Fibroblast of skin of abdomen (primary cell): Measurements from ENCODE around the gene NEDD4L.
A peak's percentile ranks its signal among the peaks of the same experiment; 100 is the strongest.
"Not testable (repeated sequence)": the region's sequence is repeated elsewhere in the genome, so short reads cannot be mapped to it uniquely, and the experiment has no call there.

Experiments used
- DNase-seq: peaks from one replicate; pipeline ENCODE4 v3.0.0-alpha.2; 2013

NEDD4L gene

DNA sequence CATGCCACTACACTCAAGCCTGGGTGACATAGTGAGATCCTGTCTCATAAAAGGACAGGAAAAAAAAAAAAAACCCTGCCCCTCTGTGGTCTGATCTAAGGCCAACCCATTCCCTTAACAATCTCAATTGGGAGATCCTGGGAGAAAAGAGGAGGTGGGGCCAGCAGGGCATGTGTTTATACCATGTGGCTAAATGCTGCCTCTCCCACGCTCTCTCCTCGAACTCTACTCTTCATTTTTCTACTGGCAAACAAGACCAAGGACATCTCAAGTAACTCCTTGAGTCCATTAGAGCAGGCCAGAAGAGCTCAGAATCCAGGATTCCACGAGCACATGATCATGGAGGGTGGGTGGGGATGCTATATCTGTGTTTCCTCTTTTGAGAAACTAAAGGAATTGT, 16.7 kb upstream of the NEDD4L start:
- no peak for DNase-seq

DNA sequence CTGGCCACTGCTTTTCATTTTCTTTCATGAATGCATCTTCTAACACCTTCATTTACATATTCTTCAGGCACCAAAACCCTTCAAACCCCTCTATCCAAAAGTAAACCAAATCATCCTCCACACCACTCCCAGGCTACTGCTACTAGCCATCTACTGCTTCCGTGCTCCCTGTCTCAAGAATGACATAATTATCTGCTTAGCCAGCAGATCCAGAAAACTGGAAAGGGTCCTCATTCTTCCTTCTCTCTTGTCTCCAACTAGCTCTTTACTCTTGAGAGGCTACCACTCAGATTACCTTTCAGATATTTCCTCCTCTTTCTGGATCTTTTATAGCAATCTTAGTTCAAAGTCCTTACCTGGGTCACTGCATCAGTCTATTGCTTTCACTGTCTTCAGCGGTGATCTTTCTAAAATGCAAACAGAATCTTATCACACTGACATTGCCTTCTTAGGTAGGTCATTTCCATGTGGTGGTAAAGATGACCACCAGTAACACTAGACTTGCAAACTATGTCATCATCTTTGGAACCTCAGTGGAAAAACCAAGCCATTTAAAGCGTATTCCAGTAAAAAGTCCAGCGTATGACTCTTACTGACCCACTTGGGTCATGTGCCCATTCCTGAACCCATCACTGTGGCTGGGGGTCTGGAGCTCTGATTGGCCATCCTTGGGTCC, 15.8 kb upstream of the NEDD4L start:
- no peak for DNase-seq

GRCh38 chr18:58032233-58032632, 11.8 kb upstream of the NEDD4L start:
- DNase-seq: no peak

DNA sequence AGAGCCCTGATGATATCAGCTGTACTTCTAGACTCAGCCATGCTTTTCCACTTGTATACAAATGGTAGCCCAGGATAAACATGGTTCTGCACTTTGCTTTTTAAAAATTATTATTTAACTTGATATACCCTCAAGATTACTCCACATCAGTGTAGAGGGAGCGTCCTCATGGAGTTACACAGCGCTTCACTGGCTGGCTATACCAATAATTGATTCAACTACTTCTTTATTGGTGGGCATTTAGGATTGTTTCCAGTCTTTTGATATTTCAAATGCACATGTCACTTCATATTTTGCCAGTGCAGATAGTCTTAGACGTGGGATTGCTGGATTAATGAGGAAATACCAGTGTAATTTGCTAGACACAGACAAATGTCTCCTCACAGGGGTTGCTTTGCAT, 10.8 kb upstream of the NEDD4L start:
- DNase-seq: no peak

- no peak for DNase-seq
Observed at GRCh38 chr18:58034370-58034769, 9.7 kb upstream of the NEDD4L start.

GRCh38 chr18:58037163-58037562, 6.9 kb upstream of the NEDD4L start:
- no peak for DNase-seq

DNA sequence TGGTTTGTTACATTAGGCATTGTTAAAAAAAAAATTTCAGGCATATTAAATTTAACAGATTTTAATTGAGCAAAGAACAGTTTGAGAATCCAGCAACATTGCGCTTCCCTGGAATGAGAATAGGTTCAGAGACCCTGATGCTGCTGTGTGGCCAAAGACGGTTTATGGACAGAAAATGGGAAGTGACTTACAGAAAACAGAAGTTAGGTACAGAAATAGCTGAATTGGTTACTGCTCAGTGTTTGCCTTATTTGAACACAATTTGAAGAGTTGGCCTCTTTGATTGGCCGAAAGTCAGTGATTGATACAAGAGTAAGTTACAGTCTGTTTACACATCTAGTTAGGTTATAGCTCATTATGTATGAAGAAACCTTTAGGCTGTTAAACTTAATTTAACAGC, 6.0 kb upstream of the NEDD4L start:
- DNase-seq: no peak

- DNase-seq: no peak
Observed at GRCh38 chr18:58041633-58042032, 2.4 kb upstream of the NEDD4L start.

DNA sequence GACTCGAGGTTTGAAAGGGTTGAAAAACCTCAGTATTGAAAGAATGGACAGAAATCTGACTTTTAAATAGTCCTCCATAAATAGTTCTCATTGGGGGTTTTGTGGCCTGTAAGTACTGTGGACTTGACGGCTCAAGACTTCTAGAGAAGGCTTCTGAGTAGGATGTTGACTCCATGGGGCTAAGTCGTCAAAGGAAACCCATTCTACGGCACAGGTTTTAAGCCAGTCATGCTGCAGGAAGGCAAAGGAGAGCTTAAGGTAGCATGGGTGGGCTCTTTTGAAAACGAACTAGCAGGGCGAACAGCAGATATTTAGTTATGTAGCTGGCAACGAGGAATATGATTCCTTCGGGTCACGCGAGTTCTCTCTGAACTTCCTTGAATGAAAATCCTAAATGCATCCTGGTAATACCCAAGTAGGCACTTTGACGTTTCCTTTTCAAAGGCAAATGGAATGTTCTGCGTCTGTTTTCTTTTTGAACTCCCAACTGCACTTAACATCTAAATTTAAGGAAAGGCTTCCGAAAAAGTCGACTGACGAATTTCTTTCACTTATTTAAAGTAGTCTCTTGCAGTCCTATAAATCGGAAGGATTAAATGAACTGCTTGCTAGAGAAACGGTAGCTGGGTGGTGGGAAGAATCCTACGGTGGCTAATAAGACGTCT, 1.1 kb upstream of the NEDD4L start:
- no peak for DNase-seq

DNA sequence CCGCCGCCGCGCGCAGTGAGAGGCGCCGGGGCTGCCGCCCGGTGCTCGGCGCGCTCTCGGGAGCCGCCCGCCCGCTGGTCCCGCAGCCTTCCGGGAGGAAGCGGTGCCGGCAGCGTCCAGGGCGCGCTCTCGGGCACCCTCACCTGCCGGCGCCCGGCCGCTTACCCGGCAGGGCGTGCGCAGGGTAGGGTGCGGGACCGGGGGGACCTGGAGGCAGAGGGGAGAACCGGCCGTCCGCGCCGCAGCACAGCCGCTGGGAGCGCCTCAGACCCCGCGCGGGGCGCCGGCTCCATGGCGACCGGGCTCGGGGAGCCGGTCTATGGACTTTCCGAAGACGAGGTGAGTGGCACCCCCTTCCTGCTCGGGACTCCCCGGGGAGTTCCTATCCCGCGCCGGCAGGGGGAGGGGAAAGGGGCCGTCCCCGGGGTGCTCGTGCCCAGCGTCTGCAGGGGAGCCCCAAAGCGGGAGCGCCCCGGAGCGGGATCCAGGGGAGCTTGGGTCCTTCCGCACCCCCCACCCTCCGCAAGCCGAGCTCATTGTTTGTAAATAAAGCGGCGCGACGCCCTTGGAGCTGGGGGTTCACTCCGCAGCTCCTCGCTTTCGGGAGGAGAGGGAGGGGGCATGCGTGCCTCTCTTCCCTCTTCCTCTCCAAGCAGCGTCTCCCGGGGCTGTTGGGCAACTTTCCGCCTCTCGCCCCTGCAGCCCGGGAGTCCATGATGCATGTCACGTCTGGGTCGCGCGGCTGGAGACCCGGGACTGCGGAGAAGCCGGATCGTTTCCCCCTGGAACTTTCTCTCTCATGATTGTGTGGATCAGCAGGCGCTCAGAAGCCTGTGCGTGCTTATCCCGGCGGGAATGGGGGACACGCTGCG, 580 bp downstream of the NEDD4L start:
- DNase-seq: peak; percentile 16

GRCh38 chr18:58045242-58046092, 1.4 kb downstream of the NEDD4L start:
- DNase-seq: peak; percentile 42

DNA sequence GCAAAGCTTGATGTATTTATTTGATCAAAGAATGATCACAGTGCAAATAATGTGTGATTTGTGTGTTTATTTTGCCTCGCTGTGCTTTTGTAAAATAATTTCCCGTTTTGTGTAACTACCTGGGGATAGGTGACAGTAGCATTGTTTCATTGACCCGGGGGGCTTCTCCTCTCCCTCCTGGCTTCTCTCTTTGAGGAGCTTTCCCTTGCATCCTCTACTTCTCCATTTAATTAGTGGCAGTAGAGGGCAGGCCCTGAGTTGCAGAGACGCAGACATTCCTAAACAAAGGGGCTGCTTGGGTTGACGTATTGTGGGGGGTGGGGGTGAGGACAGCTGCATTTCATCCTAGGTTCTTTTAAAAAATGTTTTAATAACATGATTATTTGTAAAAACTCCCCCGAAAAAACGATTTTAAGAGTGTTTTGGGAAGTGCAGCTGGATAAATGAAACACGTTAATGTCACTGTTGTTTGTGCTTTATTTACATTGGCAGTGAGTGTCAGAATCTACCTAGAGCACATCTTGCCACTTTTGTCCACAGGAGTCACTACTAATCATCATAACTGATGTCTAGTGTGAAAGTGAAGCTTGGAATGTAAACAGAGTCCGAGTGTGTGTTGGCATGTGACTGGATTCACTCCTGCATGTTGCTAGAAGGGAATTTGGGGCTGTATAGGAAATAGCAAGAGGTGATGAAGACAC, 2.2 kb downstream of the NEDD4L start:
- DNase-seq: no peak

DNA sequence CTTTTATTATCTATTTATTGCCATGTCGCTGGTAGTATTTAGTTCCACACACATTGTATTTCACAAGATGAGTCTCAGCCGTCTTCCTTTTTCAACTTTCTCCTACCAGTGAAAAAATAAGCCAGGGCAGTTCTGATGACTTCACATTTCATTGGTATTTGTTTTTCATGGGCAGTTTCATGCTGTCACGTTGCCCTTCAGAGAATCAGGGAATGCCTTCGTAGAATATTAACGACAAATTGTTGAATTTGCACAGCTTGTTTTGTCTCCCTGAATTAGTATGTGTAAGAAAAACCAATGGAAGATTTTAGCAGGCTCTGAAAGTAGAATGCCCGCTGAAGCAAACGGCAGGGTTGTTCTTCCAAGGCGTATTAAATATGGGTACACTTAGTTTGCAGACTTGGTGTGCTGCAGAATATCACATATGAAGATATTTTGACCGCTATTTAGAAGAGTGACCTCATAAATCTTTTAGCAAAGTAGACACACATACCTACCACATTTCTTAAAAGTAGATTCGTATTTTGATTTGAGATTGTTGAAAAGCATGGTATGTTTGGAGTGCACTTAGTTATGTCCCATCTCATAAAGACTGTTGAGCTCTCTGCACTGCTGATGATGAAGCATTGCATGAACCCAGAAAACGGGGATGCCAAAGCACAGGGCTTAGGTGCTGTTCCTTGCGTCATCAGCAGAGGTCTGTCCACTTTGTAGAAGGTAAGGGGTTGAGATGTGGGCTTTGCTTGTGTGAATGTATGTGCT, 2.9 kb downstream of the NEDD4L start:
- no peak for DNase-seq

DNA sequence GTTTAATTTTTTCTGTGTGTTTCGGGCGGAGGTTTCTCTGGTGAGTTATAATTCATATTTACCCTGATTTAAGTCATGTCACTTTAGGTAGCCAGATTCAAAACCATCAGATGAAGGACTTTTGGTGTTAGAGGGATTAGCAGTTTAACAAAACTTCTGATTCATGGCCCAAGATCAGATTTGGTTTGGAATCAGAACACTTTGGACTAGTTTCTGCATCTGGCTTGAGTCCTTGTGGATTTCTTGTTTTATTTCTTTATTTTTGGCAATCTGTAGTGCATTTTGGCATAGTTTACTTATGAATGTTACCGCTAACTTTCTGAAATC, 3.5 kb downstream of the NEDD4L start:
- no peak for DNase-seq

DNA sequence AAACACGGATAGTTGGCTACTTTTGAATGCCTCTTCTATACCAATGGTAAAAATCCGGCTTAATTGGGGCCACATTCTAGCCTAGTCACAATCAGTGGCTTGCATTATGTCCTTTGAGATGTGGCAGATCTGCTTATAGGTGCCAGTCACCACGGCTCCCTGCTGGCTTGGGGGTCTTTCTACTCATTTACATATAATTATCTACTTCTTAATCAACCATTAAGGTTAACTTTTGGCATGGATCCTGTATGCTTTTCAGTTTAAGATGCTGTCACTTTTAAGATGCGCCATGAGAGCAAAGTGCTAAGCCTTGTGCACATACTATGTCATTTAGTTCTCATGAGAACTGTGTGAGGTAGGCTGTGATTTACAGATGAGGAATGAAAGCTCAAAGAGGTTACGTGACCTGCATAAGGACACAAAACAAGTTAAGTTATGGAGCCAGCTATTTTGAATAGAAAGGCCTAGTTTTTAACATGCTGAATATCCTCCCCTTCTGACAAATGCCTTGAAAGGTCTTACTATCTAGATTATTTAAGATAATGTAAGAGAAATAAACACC, 4.1 kb downstream of the NEDD4L start:
- no peak for DNase-seq

DNA sequence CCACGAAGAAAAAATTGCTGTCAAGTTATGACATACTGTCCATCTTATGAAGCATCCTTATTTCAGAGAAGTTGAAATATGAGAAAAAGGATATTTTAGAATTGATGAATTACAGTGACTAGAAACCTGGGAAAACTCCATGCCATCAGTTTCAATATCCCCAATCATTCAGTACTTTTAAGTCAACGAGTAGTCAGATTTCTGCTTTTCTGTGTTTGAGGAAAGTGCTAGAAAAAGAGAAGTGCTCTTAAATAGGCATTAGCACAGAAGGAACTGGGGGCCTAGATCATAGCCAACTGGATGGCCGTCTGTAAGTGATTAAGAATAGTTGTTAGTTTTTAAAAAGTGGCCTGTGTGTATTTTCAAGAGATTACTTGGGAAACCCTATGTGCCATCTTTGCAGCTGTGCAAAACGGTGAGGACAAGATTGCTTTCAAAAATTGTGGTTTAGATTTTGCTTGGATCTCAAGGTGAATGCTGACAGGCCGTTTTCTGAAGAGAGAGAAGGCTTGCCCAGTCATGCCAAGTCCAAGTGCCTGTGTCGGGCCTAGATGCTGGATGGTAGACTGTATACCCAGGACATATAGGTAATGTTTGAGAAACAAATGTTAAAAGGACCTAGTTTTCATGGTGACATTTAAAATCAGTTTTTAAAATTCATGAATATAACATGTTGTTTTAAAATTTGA, 5.1 kb downstream of the NEDD4L start:
- no peak for DNase-seq

DNA sequence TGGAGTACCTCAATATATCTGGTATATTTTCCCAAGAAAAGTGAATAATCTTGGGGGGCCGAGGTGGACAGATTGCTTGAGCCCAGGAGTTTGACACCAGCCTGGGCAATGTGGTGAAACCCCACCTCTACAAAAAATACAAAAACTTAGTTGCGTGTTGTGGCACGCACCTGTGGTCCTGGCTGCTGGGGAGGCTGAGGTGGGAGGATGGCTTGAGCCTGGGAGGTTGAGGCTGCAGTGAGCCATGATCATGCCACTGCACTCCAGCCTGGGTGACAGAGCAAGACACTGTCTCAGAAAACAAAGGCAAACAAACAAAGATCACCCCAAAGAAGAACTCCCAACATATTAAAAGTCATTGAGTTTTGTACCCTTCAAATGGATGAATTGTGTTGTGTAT, 6.9 kb downstream of the NEDD4L start:
- not testable (repeated sequence) for DNase-seq

GRCh38 chr18:58051765-58052460, 7.9 kb downstream of the NEDD4L start:
- peak; percentile 20 for DNase-seq

DNA sequence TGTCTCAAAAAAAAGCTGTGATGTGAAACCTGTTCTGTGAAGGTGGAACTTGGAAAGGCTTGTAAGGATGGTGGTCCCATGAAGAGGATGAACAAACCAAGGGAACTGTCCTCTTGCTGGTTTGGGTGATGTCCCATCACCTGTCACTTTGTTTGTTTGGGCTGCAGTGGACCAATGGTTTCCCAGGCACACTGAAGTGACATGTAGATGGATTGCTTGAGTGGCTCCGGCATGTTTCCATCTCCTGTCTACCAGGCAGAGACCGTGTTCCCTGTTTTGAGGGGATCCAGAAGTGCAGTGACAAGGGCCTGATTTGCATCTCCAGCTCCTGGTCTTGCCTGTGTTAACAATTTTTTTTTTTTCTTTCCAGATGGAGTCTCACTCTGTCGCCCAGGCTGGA, 8.9 kb downstream of the NEDD4L start:
- DNase-seq: no peak
